K562 (cell line): Measurements from ENCODE around the gene G2E3. TPM values are rescaled to one million over a fixed set of nuclear protein-coding genes. Genes with fewer than 3 reads are reported as not detected.

Experiments
- ATAC-seq: fragments of 200-7000 bp; cut with Tn5 transposase; 3 replicates; pipeline ENCODE4 v1.9.1; 2020; ENCODE audit warnings: moderate library complexity
- BruUV-seq: library from RNA; stranded (reverse); fragments of 400-500 nt; replicated peaks from 2 replicates; lab custom pipeline; 2021; lab: Mats Ljungman, UMichigan
- CTCF ChIA-PET: fragments of 300-600 bp; formaldehyde crosslinking; extraction: SDS; loops from one replicate; lab custom pipeline; 2021; ENCODE audit warnings: low intra/inter-chr PET ratio; lab: Yijun Ruan, JAX
- POLR2A ChIA-PET: fragments of 300-600, 350-650 bp; sonication (Branson Sonifier 250); formaldehyde crosslinking; extraction: SDS; loops from one replicate; lab custom pipeline; 2021; ENCODE audit warnings: antibody characterized with exemption, inconsistent platforms; lab: Yijun Ruan, JAX
- DNase-seq, 4 experiments: peaks; one replicate each; pipeline versions ENCODE4 v3.0.0 to v3.0.0-alpha.2; 2011 to 2018; ENCODE audit warnings: low spot score in 3 of 4, mixed read lengths in 3 of 4; ENCODE audit errors: extremely low read depth in 1 of 4
- FAIRE-seq: peaks from 2 replicates; lab custom pipeline; 2011; peaks lifted over from hg19 to GRCh38; lab: Jason Lieb, UNC
- H2AFZ ChIP-seq: 2 replicates; pipeline ENCODE4 v1.6.0; 2011; ENCODE audit warnings: low read depth, low read length, control low read depth, inconsistent platforms
- H3K27ac ChIP-seq: fragments of 200-600 bp; 3 replicates; pipeline ENCODE4 v1.8.0; 2011; ENCODE audit warnings: low read depth, mild to moderate bottlenecking, control low read depth, inconsistent platforms, low read length, moderate library complexity, mixed read lengths; ENCODE audit errors: extremely low read depth
- H3K27me3 ChIP-seq, 2 experiments: fragments of 300-600 bp in 1 of 2; 2 replicates in 1 of 2; 3 replicates in 1 of 2; pipeline versions ENCODE4 v1.6.0 to v1.8.0; 2011; ENCODE audit warnings: inconsistent platforms in 2 of 2, low read length in 2 of 2, mild to moderate bottlenecking in 1 of 2, mixed read lengths in 1 of 2, moderate library complexity in 1 of 2; ENCODE audit not compliant: control insufficient read depth in 2 of 2, insufficient read depth in 2 of 2
- H3K36me3 ChIP-seq: fragments of 300-600 bp; 3 replicates; pipeline ENCODE4 v1.8.0; 2011; ENCODE audit warnings: mild to moderate bottlenecking, low read length, inconsistent platforms; ENCODE audit not compliant: control insufficient read depth, insufficient read depth
- H3K4me1 ChIP-seq, 2 experiments: fragments of 200-600 bp in 1 of 2; replicated peaks in 1 of 2; 2 replicates in 1 of 2; 3 replicates in 1 of 2; pipeline versions ENCODE4 v1.5.1 to v1.8.0; 2011; ENCODE audit warnings: inconsistent platforms in 2 of 2, low read length in 2 of 2, mild to moderate bottlenecking in 1 of 2, mixed read lengths in 1 of 2, moderate library complexity in 1 of 2; ENCODE audit not compliant: control insufficient read depth in 2 of 2, insufficient read depth in 2 of 2
- H3K4me2 ChIP-seq: 2 replicates; pipeline ENCODE4 v1.6.1; 2011; ENCODE audit warnings: low read length, control low read depth, inconsistent platforms, mixed read lengths; ENCODE audit not compliant: insufficient read depth
- H3K4me3 ChIP-seq: fragments of 200-600 bp; sonication (generic), shearing (Covaris generic); 2 replicates; pipeline ENCODE4 v1.5.1; 2016; ENCODE audit warnings: control low read depth, inconsistent platforms
- H3K79me2 ChIP-seq: fragments of 200-600 bp; 3 replicates; pipeline ENCODE4 v1.8.0; 2011; ENCODE audit warnings: low read length, inconsistent platforms; ENCODE audit not compliant: control insufficient read depth, insufficient read depth
- H3K9ac ChIP-seq, 2 experiments: 2 replicates each; pipeline versions ENCODE4 v1.6.0 to v1.6.1; 2011; ENCODE audit warnings: low read depth in 2 of 2, low read length in 2 of 2, control low read depth in 1 of 2, inconsistent platforms in 1 of 2, mild to moderate bottlenecking in 1 of 2, mixed read lengths in 1 of 2; ENCODE audit not compliant: insufficient read depth in 1 of 2
- H3K9me1 ChIP-seq: one replicate; pipeline ENCODE4 v1.6.0; 2011; ENCODE audit warnings: inconsistent platforms, mild to moderate bottlenecking, low read length, moderate library complexity; ENCODE audit not compliant: control insufficient read depth, insufficient read depth
- H3K9me3 ChIP-seq: replicated peaks from 2 replicates; pipeline ENCODE4 v1.5.1; 2011; ENCODE audit warnings: low read depth, low read length, inconsistent platforms; ENCODE audit not compliant: control insufficient read depth, insufficient read depth
- H4K20me1 ChIP-seq: replicated peaks from 2 replicates; pipeline ENCODE4 v1.6.1; 2011; ENCODE audit warnings: low read length, inconsistent platforms, mixed read lengths; ENCODE audit not compliant: control insufficient read depth, insufficient read depth
- KDM1A ChIP-seq, 2 experiments: fragments of 450-650 bp; IDR thresholded peaks; 2 replicates each; pipeline ENCODE4 v1.6.1; 2016; ENCODE audit warnings: mild to moderate bottlenecking in 2 of 2
- NCOA2 ChIP-seq, 2 experiments: fragments of 450-650 bp; IDR thresholded peaks; 2 replicates each; pipeline ENCODE4 v1.6.1; 2018; ENCODE audit warnings: mild to moderate bottlenecking in 2 of 2, moderate library complexity in 1 of 2; ENCODE audit not compliant: partially characterized antibody in 2 of 2
- PCBP1 ChIP-seq: fragments of 200-400 bp; formaldehyde crosslinking; IDR thresholded peaks from 2 replicates; pipeline ENCODE4 v1.6.1; 2018; ENCODE audit warnings: mild to moderate bottlenecking, low read depth, low read length; ENCODE audit not compliant: poor library complexity, severe bottlenecking
- PHB2 ChIP-seq: fragments of 450-650 bp; IDR thresholded peaks from 2 replicates; pipeline ENCODE4 v1.6.1; 2017; ENCODE audit warnings: low read depth
- PRMT5 ChIP-seq: sonication (generic); formaldehyde crosslinking; IDR thresholded peaks from 2 replicates; pipeline ENCODE4 v1.5.0; 2020; ENCODE audit warnings: missing genetic modification reagents
- ZNF324 ChIP-seq: fragments of 250-450 bp; sonication (Bioruptor Pico); IDR thresholded peaks from 2 replicates; pipeline ENCODE4 v1.4.0; 2020; ENCODE audit warnings: mild to moderate bottlenecking
- WGBS: fragments of 100-300 bp; shearing (Covaris generic); methylation state at CpG from one replicate; pipeline ENCODE4 v1.1.6; 2016; ENCODE audit warnings: low coverage, mixed read lengths; ENCODE audit not compliant: insufficient coverage; ENCODE audit errors: missing lambda C conversion rate; 5-methylcytosine and 5-hydroxymethylcytosine counted together
- in situ Hi-C: fragments of 300-500 bp; cut with MboI; formaldehyde crosslinking; loops from 4 replicates; pipeline ENCODE4 v1.15.0; 2018; ENCODE audit warnings: inconsistent platforms, mixed read lengths
- intact Hi-C: fragments of 100-400 bp; cut with micrococcal nuclease; formaldehyde crosslinking; loops from 2 replicates; pipeline ENCODE4 v1.14.2; 2022
- polyA plus RNA-seq, 8 experiments: library from polyadenylated mRNA; depleted of rRNA in 4 of 8; stranded (reverse) in 5 of 8; unstranded in 3 of 8; fragments of >200 nt; fragmentation: Nextera tagmentation in 2 of 8; fragmentation: Illumina TruSeq in 1 of 8; extraction: Ambion mirVana in 2 of 8; extraction: Trizol in 1 of 8; gene quantifications; 2 replicates each; pipeline versions ENCODE4 v1.2.1 to v1.2.3, GENCODE V29; 2011 to 2014; ENCODE audit warnings: inconsistent platforms in 1 of 8, missing spikeins in 1 of 8
- total RNA-seq, 7 experiments: library from RNA; depleted of rRNA in 6 of 7; stranded (reverse); fragments of >200 nt in 6 of 7; fragmentation: Illumina TruSeq in 2 of 7; extraction: Trizol in 2 of 7; gene quantifications; 2 replicates each; pipeline versions ENCODE4 v1.2.1 to v1.2.3, GENCODE V29; 2011 to 2021; ENCODE audit warnings: low replicate concordance in 1 of 7
- TF ChIP-seq, protein P1 (sequence below): fragments of 450-650 bp; IDR thresholded peaks from 2 replicates; pipeline ENCODE4 v1.6.1; 2018; ENCODE audit warnings: mild to moderate bottlenecking, low read depth; ENCODE audit not compliant: partially characterized antibody
- TF ChIP-seq, protein P2 (sequence below): sonication (generic); formaldehyde crosslinking; IDR thresholded peaks from 2 replicates; pipeline ENCODE4 v1.8.1; 2023; ENCODE audit warnings: mild to moderate bottlenecking, missing genetic modification reagents

The G2E3 gene
- total and polyA plus RNA-seq, 9 of the 15 experiments (the other 6 are each of a cell fraction or from before 2014, with no cell fraction given), result 9.8 to 53.5 (median 24.7) TPM

DNA sequence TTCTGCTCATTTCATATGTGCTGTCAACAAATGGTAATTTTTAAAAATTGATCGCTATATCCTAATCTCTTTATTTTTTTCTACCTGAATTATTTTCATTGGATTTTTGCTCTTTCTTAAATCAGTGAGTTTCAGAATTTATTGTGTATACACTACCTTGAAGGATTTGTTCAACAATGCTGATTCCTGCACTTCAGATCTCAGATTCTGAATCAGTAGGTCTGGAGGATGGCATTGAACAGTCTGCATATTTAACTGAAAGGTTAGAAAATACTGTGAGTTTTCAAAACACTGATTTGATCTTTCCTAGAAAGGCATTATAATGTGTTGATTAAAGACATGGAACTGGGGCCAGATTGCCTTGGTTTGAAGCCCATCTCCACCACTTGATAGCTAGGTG, 1.6 kb downstream of the G2E3 start:
- ATAC-seq, result peak; percentile 4; the same call in 2 of the 3 replicates
- CTCF ChIA-PET, result no interaction called here
- H3K9ac ChIP-seq, result peak overlapping the region in 1 of 2 experiments; percentile 88; a peak in 2 of 4 replicates
- H3K27ac ChIP-seq, result no peak overlapping the region
- in situ Hi-C loops (no loop called here), intact Hi-C loops (loop anchor here (5.0 kb wide), 1 partner anchor 347 kb away; no protein-coding TSS in a partner anchor)
- WGBS, result 0% methylated on average over 1 of the region's 1 CpG
- H3K9me3 ChIP-seq, result no peaks in the 10 kb centered on the region; the same call in 1 of the 2 replicates
- H3K27me3 ChIP-seq, result no peaks in the 10 kb centered on the region
- no TSS peak for BruUV-seq
- H4K20me1 ChIP-seq, result peaks cover 4% of the 10 kb centered on the region; the same call in 1 of the 2 replicates
- no peak for DNase-seq
- peak; percentile 54 for FAIRE-seq
- H3K36me3 ChIP-seq, result 0 out of 3 replicates have a peak, but pooled peaks cover 3% of the 10 kb centered on the region
- peak overlapping the region; percentile 87 for H3K4me2 ChIP-seq
- peaks cover 64% of the 10 kb centered on the region for H3K79me2 ChIP-seq
- H3K4me3 ChIP-seq, result peak overlapping the region; percentile 83
- POLR2A ChIA-PET, result interaction anchor here (0.6 to 1.0 kb wide), 2 partner anchors 92 to 513 kb away, joined by 3 read pairs; no protein-coding TSS in a partner anchor
- H3K9me1 ChIP-seq, result no peaks in the 10 kb centered on the region
- no peak overlapping the region for H2AFZ ChIP-seq
- peaks cover 0 to 9% of the 10 kb centered on the region in 2 experiments; a peak in 2 of 5 replicates for H3K4me1 ChIP-seq
- no peak for TF ChIP-seq PRMT5 (CRISPR knock-in tag)
- no peak for TF ChIP-seq PCBP1
- no peak for TF ChIP-seq ZNF324 (CRISPR knock-in tag)
- TF ChIP-seq, protein P1, sequence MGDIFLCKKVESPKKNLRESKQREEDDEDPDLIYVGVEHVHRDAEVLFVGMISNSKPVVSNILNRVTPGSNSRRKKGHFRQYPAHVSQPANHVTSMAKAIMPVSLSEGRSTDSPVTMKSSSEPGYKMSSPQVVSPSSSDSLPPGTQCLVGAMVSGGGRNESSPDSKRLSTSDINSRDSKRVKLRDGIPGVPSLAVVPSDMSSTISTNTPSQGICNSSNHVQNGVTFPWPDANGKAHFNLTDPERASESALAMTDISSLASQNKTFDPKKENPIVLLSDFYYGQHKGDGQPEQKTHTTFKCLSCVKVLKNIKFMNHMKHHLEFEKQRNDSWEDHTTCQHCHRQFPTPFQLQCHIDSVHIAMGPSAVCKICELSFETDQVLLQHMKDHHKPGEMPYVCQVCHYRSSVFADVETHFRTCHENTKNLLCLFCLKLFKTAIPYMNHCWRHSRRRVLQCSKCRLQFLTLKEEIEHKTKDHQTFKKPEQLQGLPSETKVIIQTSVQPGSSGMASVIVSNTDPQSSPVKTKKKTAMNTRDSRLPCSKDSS, result no peak
- TF ChIP-seq, protein P2, sequence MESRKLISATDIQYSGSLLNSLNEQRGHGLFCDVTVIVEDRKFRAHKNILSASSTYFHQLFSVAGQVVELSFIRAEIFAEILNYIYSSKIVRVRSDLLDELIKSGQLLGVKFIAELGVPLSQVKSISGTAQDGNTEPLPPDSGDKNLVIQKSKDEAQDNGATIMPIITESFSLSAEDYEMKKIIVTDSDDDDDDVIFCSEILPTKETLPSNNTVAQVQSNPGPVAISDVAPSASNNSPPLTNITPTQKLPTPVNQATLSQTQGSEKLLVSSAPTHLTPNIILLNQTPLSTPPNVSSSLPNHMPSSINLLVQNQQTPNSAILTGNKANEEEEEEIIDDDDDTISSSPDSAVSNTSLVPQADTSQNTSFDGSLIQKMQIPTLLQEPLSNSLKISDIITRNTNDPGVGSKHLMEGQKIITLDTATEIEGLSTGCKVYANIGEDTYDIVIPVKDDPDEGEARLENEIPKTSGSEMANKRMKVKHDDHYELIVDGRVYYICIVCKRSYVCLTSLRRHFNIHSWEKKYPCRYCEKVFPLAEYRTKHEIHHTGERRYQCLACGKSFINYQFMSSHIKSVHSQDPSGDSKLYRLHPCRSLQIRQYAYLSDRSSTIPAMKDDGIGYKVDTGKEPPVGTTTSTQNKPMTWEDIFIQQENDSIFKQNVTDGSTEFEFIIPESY (CRISPR knock-in tag), result no peak
- 0 out of 4 replicates have a peak, but pooled peaks of 1 of the 2 experiments have one; percentile 21 for TF ChIP-seq KDM1A (IDR thresholded peaks at IDR 0.05)
- no peak for TF ChIP-seq NCOA2 (IDR thresholded peaks at IDR 0.05; ENCODE audit: partially characterized antibody in 2 of 2)
- no peak for TF ChIP-seq PHB2
- TF ChIP-seq, all 486 proteins: peak for 1
